ENCODE data around the gene SLC8A2.
A peak's percentile ranks its signal among the peaks of the same experiment; 100 is the strongest.
"Not testable (repeated sequence)": the region's sequence is repeated elsewhere in the genome, so short reads cannot be mapped to it uniquely, and the experiment has no call there.

The SLC8A2 gene

DNA sequence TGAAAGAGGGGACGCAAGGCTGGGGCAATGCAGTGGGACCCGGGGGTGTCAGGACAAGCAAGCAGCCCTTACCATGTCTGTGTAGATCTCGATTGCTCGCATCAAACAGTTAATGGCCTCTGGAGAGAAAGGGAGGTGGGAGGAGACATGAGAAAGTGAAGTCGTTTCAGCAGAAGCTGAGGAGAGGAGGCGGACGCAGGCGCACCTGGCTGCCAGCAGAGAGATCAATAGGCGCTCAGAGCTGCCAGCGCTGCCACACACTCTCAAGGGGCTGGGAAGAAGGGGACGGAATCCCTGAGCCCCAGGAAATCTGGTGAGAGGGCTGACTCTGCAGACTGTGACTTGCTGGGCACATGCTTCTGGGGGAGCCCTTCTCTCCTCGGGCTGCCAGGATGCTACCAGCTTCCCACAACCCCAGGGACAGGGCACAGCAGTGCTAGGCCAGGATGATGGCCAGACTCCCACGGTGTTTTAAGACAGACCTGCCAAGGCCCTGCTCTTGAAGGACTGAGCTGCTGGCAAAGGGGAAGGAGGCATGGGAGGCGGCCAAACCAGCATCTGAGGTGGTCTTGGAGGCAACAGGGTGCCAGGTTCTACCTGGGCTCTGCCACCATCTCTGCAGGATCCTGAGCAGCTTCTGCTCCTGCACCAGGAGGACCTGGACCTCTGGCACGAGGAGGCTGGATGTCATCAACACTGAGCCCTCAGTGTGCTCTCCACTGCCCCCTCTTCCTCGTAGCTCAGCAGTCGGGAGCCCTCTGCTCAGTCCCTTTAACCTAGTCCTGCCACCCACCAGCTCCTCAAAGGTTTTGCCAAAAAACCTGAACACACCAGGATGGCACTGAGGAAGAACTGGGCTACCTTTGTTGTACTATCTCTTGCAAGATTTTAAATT, 24.0 kb upstream of the SLC8A2 start:
- Mint-ChIP-seq H3K27ac (no peak overlapping the region), H3K9me3 (no peaks in the 10 kb centered on the region), H3K4me3 (no peak overlapping the region), H3K36me3 (ENCODE audit: low read depth) (peaks cover 4% of the 10 kb centered on the region), H3K4me1 (ENCODE audit: low read depth) (no peaks in the 10 kb centered on the region), H3K27me3 (no peaks in the 10 kb centered on the region)

DNA sequence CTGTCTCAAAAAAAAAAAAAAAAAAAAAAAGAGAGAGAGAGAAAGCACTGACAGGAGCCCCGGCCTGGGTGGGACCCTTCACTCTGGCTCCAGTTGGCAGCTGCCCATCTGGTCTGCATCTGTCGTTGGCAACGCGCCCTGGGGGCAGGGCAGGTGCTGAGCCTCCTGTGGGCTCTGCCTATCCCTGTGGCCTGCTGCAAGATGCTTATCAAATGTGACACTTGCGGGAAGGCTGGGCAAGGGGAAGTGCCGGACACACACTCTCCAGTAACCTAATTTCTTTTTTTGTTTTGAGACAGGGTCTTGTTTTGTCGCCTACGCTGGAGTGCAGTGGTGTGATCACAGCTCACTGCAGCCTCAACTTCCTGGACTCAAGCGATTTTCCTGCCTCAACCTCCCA, 23.0 kb upstream of the SLC8A2 start:
- H3K9me3 Mint-ChIP-seq: no peaks in the 10 kb centered on the region
- peaks cover 8% of the 10 kb centered on the region for H3K36me3 Mint-ChIP-seq (ENCODE audit: low read depth)
- no peaks in the 10 kb centered on the region for H3K27me3 Mint-ChIP-seq
- H3K27ac Mint-ChIP-seq: no peak overlapping the region
- no peak overlapping the region for H3K4me3 Mint-ChIP-seq
- H3K4me1 Mint-ChIP-seq (ENCODE audit: low read depth): no peaks in the 10 kb centered on the region

DNA sequence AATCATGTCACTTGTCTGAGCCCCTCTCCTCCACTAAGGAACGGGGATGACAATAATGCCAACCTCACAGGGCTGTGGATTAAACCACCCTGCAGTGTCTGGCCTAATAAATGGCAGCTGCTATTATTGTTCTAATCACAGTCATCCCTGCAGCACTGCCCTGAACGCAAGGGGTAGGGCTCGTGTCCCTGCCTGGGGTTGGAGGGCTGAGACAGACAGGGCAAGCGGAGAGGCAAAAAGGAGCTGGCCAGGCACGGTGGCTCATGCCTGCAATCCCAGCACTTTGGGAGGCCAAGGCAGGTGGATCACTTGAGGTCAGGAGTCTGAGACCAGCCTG, 22.5 kb upstream of the SLC8A2 start:
- H3K27me3 Mint-ChIP-seq: no peaks in the 10 kb centered on the region
- H3K9me3 Mint-ChIP-seq: no peaks in the 10 kb centered on the region
- peaks cover 9% of the 10 kb centered on the region for H3K36me3 Mint-ChIP-seq (ENCODE audit: low read depth)
- H3K4me1 Mint-ChIP-seq (ENCODE audit: low read depth): no peaks in the 10 kb centered on the region
- H3K27ac Mint-ChIP-seq: no peak overlapping the region
- no peak overlapping the region for H3K4me3 Mint-ChIP-seq

DNA sequence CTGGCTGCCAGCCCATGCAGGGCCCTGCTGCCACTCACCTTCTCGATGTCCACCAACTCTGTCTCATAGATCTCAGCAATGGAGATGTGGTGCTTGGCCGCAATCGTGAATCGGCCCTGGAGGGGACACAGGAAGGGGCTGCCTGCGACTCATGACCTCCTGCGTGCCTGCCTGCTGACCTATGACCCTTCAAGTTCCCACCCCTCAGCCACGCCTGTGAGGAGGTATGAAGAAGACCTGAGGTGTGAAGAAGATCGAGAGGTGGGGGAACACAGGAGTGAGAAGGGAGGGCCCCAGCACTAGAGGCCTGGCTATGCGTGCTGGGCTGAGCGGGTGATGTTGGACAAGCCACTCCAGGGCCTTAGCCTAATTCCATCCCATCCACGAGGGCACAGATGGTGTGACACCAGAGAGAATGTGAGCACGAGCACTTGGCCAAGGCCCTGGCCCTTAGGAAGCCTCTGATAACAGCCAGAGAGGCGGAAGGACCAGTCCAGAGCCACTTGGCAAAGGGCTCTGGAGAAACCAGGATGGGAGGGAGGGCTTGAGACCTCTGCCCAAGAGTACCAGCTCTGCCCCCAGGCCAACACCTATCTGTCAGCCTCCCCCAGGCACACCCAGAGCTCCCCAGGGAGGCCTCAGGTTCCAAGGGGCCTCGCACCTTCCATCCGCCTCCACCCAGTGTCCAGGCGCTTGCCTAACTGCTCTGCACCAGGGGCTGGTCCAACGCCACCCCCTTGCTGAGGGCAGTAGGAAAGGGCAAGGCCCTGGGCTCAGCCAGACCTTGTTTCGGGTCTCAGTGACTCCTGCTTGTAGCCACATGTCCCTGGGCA, 21.9 kb upstream of the SLC8A2 start:
- Mint-ChIP-seq H3K27ac (no peak overlapping the region), H3K4me1 (ENCODE audit: low read depth) (no peaks in the 10 kb centered on the region), H3K9me3 (no peaks in the 10 kb centered on the region), H3K4me3 (no peak overlapping the region), H3K36me3 (ENCODE audit: low read depth) (peaks cover 9% of the 10 kb centered on the region), H3K27me3 (no peaks in the 10 kb centered on the region)

DNA sequence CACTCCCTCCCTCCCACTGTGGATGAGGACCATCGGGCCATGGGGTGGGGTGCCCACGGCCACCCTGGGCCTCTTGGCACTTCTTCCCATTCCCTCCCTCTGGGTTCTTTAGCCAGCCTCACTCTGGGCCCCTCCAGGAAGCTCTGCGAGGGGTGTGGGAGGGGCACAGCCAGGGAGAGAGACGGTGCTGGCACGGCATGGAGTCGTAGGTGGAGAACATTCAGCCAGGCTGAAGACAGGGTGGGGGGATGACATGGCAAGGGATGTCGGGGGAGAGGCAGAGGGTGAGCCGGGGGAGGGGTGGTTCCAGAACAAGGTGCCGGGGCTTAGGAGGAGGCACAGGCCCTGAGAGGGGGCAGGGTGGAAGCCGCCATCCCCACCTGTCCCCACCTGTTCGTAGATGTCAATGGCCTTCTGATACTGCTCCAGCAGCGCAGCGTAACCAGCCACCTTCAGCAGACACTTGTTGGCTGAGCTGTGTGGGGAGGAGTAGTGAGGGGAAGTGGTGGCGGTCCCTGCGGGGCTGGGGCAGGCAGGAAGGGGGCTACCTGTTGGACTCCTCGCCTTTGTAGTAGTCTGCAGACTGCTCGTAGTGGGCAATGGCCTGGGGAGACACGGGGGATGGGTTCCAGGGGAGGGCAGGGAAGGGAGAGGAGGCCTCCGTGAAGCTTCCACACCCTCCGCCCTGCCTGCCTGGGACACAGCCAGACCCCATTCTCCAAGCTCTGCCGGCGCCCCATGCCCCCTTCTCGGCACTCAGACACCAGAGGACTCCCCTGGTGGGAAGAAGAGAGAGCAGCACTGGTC, 21.1 kb upstream of the SLC8A2 start:
- no peaks in the 10 kb centered on the region for H3K9me3 Mint-ChIP-seq
- H3K4me1 Mint-ChIP-seq (ENCODE audit: low read depth): no peaks in the 10 kb centered on the region
- no peak overlapping the region for H3K27ac Mint-ChIP-seq
- no peaks in the 10 kb centered on the region for H3K27me3 Mint-ChIP-seq
- peaks cover 9% of the 10 kb centered on the region for H3K36me3 Mint-ChIP-seq (ENCODE audit: low read depth)
- H3K4me3 Mint-ChIP-seq: no peak overlapping the region

DNA sequence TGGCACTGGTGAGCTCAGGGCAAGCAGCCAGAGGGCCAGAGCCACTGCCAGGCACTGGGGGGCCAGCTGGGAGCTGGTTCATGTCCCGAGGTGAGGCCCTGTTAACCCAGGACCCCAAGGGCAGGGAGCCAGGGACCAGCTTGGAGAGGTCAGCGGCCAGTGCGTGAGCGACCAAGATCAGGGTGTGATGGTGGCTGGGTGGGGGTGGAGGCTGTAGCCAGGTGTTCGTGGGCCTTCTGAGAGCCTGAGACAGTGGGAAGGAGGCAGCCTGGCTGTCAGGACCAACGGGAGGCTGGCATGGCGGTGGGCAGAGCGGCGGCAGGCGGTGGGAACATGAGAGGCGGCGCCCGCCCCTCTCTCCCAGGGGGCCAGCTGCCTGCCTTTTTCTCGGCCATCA, 20.4 kb upstream of the SLC8A2 start:
- Mint-ChIP-seq H3K27me3 (no peaks in the 10 kb centered on the region), H3K36me3 (ENCODE audit: low read depth) (peaks cover 9% of the 10 kb centered on the region), H3K27ac (no peak overlapping the region), H3K4me3 (no peak overlapping the region), H3K9me3 (no peaks in the 10 kb centered on the region), H3K4me1 (ENCODE audit: low read depth) (peaks cover 6% of the 10 kb centered on the region)

DNA sequence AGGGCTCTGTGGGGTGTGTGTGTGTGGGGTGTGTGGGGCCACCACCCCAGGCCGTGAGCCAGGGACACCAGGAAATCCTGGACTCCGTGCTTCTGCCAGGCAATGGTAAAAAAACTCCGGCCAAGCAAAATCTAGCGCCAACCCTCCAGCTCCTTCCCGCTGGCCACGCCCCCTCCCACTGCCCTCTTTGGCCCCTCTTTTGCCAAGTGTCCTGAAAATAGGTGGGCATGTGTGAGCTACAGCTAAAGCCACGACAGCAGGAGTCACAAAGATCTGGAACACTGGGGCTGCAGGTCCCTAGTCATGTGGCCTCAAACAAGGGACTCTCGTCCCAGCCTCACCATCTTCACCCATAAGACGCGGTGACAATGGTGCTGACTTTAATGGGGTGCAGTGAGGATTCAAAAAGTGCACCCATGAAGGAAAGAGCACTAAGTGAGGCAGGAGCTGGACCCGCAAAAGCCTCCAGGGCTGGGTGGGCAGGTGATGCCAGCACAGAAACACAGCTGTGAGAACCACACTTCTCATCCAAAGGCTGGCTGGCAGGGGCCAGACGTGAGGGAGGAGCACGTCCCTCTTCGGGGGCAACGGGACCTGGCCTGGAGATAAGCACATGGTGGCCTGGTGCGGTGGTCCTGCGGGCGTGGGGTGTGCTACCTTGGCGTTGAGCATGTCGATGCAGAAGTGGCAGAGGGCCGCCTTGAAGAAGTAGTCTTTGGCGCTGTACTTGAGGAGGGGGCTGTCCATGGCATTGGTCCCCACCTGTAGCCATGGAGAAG, 19.9 kb upstream of the SLC8A2 start:
- peaks cover 6% of the 10 kb centered on the region for H3K36me3 Mint-ChIP-seq (ENCODE audit: low read depth)
- H3K4me1 Mint-ChIP-seq (ENCODE audit: low read depth): peaks cover 12% of the 10 kb centered on the region
- no peak overlapping the region for H3K4me3 Mint-ChIP-seq
- H3K27me3 Mint-ChIP-seq: no peaks in the 10 kb centered on the region
- H3K9me3 Mint-ChIP-seq: no peaks in the 10 kb centered on the region
- H3K27ac Mint-ChIP-seq: no peak overlapping the region

DNA sequence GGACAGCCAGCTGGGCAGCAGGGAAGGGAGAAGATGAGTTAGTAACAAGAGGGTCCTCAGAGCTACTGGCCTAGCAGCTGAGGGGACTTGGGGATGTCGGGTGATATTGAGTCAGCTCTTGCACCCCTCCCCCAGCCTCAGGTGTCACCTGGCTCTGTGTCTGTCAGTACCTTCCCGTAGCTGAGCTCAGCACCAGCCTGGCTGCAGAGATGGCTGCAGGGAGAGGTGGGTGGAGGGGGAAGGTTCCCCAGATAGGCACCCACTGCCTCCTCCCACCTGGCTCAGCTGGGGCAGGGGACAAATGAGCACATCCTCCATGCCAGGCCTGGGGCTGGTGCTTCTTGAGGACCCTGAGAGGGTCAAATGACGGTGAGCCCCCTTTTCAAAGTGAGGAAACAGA, 19.2 kb upstream of the SLC8A2 start:
- Mint-ChIP-seq H3K4me3 (no peak overlapping the region), H3K27me3 (no peaks in the 10 kb centered on the region), H3K9me3 (no peaks in the 10 kb centered on the region), H3K36me3 (ENCODE audit: low read depth) (peaks cover 6% of the 10 kb centered on the region), H3K27ac (no peak overlapping the region), H3K4me1 (ENCODE audit: low read depth) (peaks cover 19% of the 10 kb centered on the region)

DNA sequence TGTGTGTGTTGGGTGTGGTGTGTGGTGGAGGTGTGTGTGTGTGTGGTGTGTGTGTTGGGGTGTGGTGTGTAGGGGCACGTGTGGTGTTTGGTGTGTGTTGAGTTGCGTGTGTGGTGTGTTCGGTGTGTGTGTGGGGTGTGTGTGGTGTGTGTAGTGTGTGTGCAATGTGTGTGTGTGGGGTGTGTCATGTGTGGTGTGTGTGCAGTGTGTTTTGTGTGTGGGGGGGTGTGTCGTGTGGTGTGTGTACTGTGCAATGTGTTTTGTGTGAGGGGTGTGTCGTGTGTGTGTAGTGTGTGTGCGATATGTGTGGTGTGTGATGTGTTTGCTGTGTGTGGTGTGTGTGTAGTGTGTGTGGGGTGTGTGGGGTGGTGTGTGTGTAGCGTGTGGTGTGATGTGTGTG, 18.3 kb upstream of the SLC8A2 start:
- Mint-ChIP-seq H3K27ac (no peak overlapping the region), H3K36me3 (ENCODE audit: low read depth) (peaks cover 12% of the 10 kb centered on the region), H3K4me1 (ENCODE audit: low read depth) (peaks cover 27% of the 10 kb centered on the region), H3K27me3 (no peaks in the 10 kb centered on the region), H3K9me3 (no peaks in the 10 kb centered on the region), H3K4me3 (no peak overlapping the region)

DNA sequence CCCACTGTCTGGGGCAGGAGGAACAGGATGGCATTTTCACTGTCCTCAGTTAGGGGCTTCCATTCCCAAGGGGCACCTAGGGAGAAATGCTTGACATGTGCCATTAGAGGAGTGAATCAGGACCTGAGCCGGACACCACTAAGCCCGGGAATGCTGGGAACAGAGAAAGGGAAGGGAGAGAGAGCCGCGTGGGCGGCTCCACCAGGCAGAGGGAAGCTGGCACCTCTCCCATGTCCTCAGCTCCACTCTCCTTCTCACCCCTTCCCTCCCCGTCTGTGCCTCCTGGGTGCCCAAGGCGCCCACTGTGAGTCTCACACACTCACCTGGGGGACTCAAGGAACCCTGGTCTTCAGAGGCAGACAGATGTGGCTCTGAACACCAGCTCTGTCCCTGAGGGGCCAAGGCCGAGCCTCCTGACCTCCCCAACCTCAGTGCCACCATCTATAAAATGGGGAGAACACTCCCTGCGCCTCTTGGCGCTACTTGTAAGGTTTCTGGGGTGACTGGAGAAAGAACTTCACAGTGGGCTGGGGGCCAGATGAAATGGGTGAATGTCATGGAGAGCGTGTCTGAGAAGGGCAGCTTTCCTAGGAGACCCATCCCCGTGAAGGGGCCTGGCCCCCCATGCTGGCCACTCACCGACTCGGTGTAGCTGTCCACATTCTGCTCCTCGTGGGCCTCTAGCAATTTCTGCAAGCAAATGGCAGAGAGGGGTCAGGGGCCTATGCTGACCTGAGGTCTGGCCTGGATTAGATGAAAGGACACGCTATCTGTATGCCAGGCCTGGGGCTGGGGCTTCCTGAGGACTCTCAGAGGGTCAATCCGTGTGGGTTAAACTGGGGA, 17.6 kb upstream of the SLC8A2 start:
- Mint-ChIP-seq H3K4me1 (ENCODE audit: low read depth) (peaks cover 31% of the 10 kb centered on the region), H3K36me3 (ENCODE audit: low read depth) (peaks cover 12% of the 10 kb centered on the region), H3K27me3 (no peaks in the 10 kb centered on the region), H3K4me3 (no peak overlapping the region), H3K27ac (no peak overlapping the region), H3K9me3 (no peaks in the 10 kb centered on the region)

DNA sequence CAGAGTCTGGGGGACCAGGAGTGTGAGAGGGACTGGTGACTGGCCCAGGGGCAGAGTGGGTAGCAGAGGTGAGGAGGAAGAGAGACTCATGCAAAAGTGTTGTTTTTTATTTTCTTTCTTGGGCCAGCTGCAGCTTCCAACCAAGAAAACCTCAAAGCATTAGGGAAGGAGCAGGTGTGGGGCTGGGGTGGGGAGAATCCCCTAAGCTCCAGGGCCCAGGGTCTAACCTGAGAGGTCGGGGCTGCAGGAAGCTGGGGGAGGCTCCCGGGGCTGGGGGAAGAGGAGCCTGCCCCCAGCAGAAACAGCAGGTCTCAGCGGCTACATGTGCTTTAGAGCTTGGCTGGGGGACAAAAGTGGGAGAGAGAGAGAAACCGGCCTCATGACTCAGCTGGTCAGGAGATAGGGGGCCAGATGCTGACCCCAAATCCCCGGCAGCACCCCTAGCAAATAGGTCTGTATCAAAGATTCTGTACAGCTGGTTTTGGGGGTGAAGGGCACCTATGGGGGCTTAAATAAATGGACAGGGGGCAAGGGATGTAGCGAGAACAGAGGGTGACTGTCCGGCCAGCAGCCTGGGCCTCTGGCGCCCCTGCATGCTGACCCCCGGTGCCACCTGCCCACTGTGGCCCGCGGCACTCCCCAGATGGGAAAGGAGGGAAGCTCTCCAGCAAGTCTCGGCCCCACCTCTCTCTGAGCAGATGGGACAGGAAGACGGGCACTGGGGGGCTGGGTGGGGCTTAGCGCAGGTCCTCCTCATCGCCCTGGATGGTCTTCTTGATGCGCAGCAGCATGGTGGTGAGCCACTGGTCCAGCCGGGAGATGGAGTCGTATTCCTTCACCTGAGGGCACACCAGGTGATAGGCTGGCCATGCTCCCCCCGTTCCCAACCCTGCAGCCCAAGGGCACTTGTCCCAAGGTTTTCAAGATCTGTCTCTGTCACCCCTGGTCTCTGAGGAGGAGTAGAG, 16.1 kb upstream of the SLC8A2 start:
- Mint-ChIP-seq H3K4me1 (ENCODE audit: low read depth) (peaks cover 36% of the 10 kb centered on the region), H3K4me3 (no peak overlapping the region), H3K27ac (peak overlapping the region; percentile 74), H3K36me3 (ENCODE audit: low read depth) (peaks cover 12% of the 10 kb centered on the region), H3K9me3 (no peaks in the 10 kb centered on the region), H3K27me3 (no peaks in the 10 kb centered on the region)

DNA sequence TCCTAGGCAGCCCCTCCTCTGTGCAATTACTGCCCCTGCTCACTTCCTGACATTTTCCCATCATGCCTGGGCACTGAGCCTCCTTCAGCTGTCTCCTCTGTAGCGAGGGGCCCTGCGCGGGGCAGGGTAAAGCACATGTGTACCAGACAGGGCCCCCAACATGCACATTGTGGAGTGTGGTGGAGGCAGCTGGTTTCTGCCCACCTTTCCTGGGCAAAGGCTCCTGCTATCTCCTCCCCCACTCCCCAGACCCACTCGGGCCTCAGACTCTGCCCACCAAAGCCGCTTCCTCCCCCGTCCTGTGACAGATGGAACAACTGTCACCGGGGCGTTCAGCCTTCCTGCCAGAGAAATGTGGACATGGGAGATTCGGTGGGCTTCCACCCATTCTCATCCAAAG, 15.2 kb upstream of the SLC8A2 start:
- H3K9me3 Mint-ChIP-seq: no peaks in the 10 kb centered on the region
- H3K4me3 Mint-ChIP-seq: no peak overlapping the region

DNA sequence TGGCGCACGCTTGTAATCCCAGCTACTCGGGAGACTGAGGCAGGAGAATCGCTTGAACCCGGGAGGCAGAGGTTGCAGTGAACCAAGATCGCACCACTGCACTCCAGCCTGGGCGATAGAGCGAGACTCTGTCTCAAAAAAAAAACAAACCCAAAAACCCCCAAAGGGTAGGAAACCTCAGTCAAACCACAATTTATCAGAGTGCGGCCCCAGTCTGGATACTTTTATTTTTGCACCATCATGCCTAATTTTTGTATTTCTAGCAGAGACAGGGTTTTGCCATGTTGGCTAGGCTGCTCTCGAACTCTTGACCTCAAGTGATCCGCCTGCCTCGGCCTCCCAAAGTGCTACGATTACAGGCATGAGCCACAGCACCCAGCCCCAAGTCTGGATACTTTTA, 14.5 kb upstream of the SLC8A2 start:
- H3K27me3 Mint-ChIP-seq, H3K9me3 Mint-ChIP-seq, H3K4me3 Mint-ChIP-seq: not testable (repeated sequence)
- Mint-ChIP-seq H3K36me3 (ENCODE audit: low read depth) (peaks cover 12% of the 10 kb centered on the region), H3K4me1 (ENCODE audit: low read depth) (peaks cover 36% of the 10 kb centered on the region), H3K27ac (peak overlapping the region; percentile 74)

More for the DNA sequence above, 15.2 kb upstream of the SLC8A2 start:
- H3K4me1 Mint-ChIP-seq (ENCODE audit: low read depth): peaks cover 36% of the 10 kb centered on the region
- peaks cover 12% of the 10 kb centered on the region for H3K36me3 Mint-ChIP-seq (ENCODE audit: low read depth)
- no peaks in the 10 kb centered on the region for H3K27me3 Mint-ChIP-seq
- peak overlapping the region; percentile 74 for H3K27ac Mint-ChIP-seq

All from stimulated activated naive CD8-positive, alpha-beta T cell treated with anti-CD3 and anti-CD28 coated beads, Interleukin-15, Interleukin-2, amounts not matched to agents 100 ng/mL and 50 ng/mL, for 24 hours (primary cell).